GM12878 (cell line): Measurements from ENCODE around the gene MEG3. TPM values are rescaled to one million over a fixed set of nuclear protein-coding genes. Genes with fewer than 3 reads are reported as not detected.

Experiments used
- ATAC-seq: fragments of 200-7000 bp; cut with Tn5 transposase; 3 replicates; pipeline ENCODE4 v1.9.1; 2020; ENCODE audit warnings: mild to moderate bottlenecking, moderate library complexity
- BruUV-seq: library from RNA; stranded (reverse); fragments of 400-500 nt; replicated peaks from 2 replicates; lab custom pipeline; 2021; lab: Mats Ljungman, UMichigan
- CTCF ChIA-PET: fragments of 300-600 bp; sonication (Branson Sonifier 250); formaldehyde crosslinking; extraction: SDS; loops from one replicate; lab custom pipeline; 2021; ENCODE audit warnings: inconsistent platforms; lab: Yijun Ruan, JAX
- POLR2A ChIA-PET: fragments of 350-600 bp; formaldehyde crosslinking; extraction: SDS; loops from one replicate; lab custom pipeline; 2021; ENCODE audit warnings: inconsistent platforms; lab: Charles Lee
- RAD21 ChIA-PET: fragments of 300-600 bp; sonication (Branson Sonifier 250); formaldehyde crosslinking; loops from one replicate; lab custom pipeline; 2023; ENCODE audit warnings: antibody characterized with exemption; ENCODE audit not compliant: unreplicated experiment; lab: Charles Lee
- SMC1A ChIA-PET: fragments of 300-600 bp; sonication (Branson Sonifier 250); formaldehyde crosslinking; loops from one replicate; lab custom pipeline; 2023; ENCODE audit not compliant: unreplicated experiment, uncharacterized antibody; lab: Charles Lee
- DNase-seq: peaks from one replicate; pipeline ENCODE4 v3.0.0-alpha.2; 2011; ENCODE audit warnings: low read depth, low spot score
- FAIRE-seq: peaks from 3 replicates; lab custom pipeline; 2011; peaks lifted over from hg19 to GRCh38; lab: Jason Lieb, UNC
- H2AFZ ChIP-seq: 2 replicates; pipeline ENCODE4 v1.6.0; 2011; ENCODE audit warnings: low read depth, low read length, control low read depth; ENCODE audit not compliant: control insufficient read depth
- H3K27ac ChIP-seq: 2 replicates; pipeline ENCODE4 v1.5.1; 2011; ENCODE audit warnings: control low read depth; ENCODE audit not compliant: control insufficient read depth, insufficient read depth
- H3K27me3 ChIP-seq, 2 experiments: replicated peaks in 1 of 2; 2 replicates each; pipeline versions ENCODE4 v1.6.0 to v1.6.1; 2011; ENCODE audit warnings: low read length in 1 of 2; ENCODE audit not compliant: control insufficient read depth in 2 of 2, insufficient read depth in 2 of 2
- H3K36me3 ChIP-seq, 2 experiments: 2 replicates each; pipeline ENCODE4 v1.5.1; 2011; ENCODE audit warnings: low read length in 1 of 2; ENCODE audit not compliant: control insufficient read depth in 2 of 2, insufficient read depth in 2 of 2
- H3K4me1 ChIP-seq: 2 replicates; pipeline ENCODE4 v1.6.1; 2011; ENCODE audit warnings: mild to moderate bottlenecking, low read length, moderate library complexity, mixed read lengths; ENCODE audit not compliant: control insufficient read depth, insufficient read depth
- H3K4me2 ChIP-seq: 2 replicates; pipeline ENCODE4 v1.6.0; 2011; ENCODE audit warnings: control low read depth; ENCODE audit not compliant: control insufficient read depth, insufficient read depth
- H3K4me3 ChIP-seq: fragments of 200-600 bp; sonication (generic); 2 replicates; pipeline ENCODE4 v1.5.1; 2016
- H3K79me2 ChIP-seq: 2 replicates; pipeline ENCODE4 v1.6.0; 2011; ENCODE audit warnings: low read length; ENCODE audit not compliant: control insufficient read depth, insufficient read depth
- H3K9ac ChIP-seq: 2 replicates; pipeline ENCODE4 v1.8.0; 2011; ENCODE audit warnings: low read length, control low read depth, mixed read lengths; ENCODE audit not compliant: control insufficient read depth, insufficient read depth
- H3K9me3 ChIP-seq: replicated peaks from 3 replicates; pipeline ENCODE4 v1.5.1; 2011; ENCODE audit warnings: mild to moderate bottlenecking, low read length; ENCODE audit not compliant: control insufficient read depth, insufficient read depth
- H4K20me1 ChIP-seq: 2 replicates; pipeline ENCODE4 v1.6.0; 2011; ENCODE audit not compliant: control insufficient read depth, insufficient read depth
- BACH1 ChIP-seq: fragments of 450-650 bp; IDR thresholded peaks from 2 replicates; pipeline ENCODE4 v1.6.1; 2017; ENCODE audit warnings: mild to moderate bottlenecking, borderline replicate concordance
- BHLHE40 ChIP-seq, 2 experiments: fragments of 450-650 bp in 1 of 2; IDR thresholded peaks; 2 replicates each; pipeline ENCODE4 v1.6.1; 2011 to 2017; ENCODE audit warnings: low read depth in 2 of 2, borderline replicate concordance in 1 of 2, improper control_type of control experiment in 1 of 2, low read length in 1 of 2, mild to moderate bottlenecking in 1 of 2
- BRCA1 ChIP-seq: IDR thresholded peaks from 2 replicates; pipeline ENCODE4 v1.6.1; 2011; ENCODE audit warnings: low read depth, low read length, improper control_type of control experiment
- CEBPB ChIP-seq, 2 experiments: fragments of 150-350 bp in 1 of 2; IDR thresholded peaks; 2 replicates each; pipeline ENCODE4 v1.6.1; 2012 to 2014; ENCODE audit warnings: low read depth in 2 of 2, low read length in 2 of 2, borderline replicate concordance in 1 of 2, inconsistent platforms in 1 of 2
- CEBPZ ChIP-seq: fragments of 150-350 bp; IDR thresholded peaks from 2 replicates; pipeline ENCODE4 v1.6.1; 2016; ENCODE audit warnings: low read depth, low read length
- EGR1 ChIP-seq, 2 experiments: IDR thresholded peaks; 1 replicate in 1 of 2; 2 replicates in 1 of 2; pipeline ENCODE4 v1.6.1; 2011 to 2012; ENCODE audit warnings: low read depth in 2 of 2, low read length in 2 of 2, borderline replicate concordance in 1 of 2, mild to moderate bottlenecking in 1 of 2, moderate library complexity in 1 of 2
- EZH2 ChIP-seq: IDR thresholded peaks from 2 replicates; pipeline ENCODE4 v1.6.1; 2012; ENCODE audit warnings: low read depth, mild to moderate bottlenecking, control low read depth, inconsistent platforms, low read length, borderline replicate concordance; ENCODE audit not compliant: control insufficient read depth
- IKZF2 ChIP-seq, 2 experiments: fragments of 450-650 bp; IDR thresholded peaks; 2 replicates each; pipeline ENCODE4 v1.6.1; 2017; ENCODE audit warnings: mild to moderate bottlenecking in 2 of 2, moderate library complexity in 2 of 2
- IRF4 ChIP-seq: IDR thresholded peaks from 2 replicates; pipeline ENCODE4 v1.6.1; 2011; ENCODE audit warnings: low read depth, low read length
- JUND ChIP-seq: IDR thresholded peaks from 2 replicates; pipeline ENCODE4 v1.6.1; 2012; ENCODE audit warnings: low read depth, mild to moderate bottlenecking, low read length, improper control_type of control experiment, moderate library complexity
- MTA2 ChIP-seq: fragments of 450-650 bp; IDR thresholded peaks from 2 replicates; pipeline ENCODE4 v1.6.1; 2016; ENCODE audit warnings: low read depth, mild to moderate bottlenecking, moderate library complexity
- PAX8 ChIP-seq: fragments of 450-650 bp; IDR thresholded peaks from 2 replicates; pipeline ENCODE4 v1.6.1; 2017; ENCODE audit warnings: mild to moderate bottlenecking, moderate library complexity
- RBBP5 ChIP-seq: fragments of 200-600 bp; sonication (generic); conservative IDR thresholded peaks from 2 replicates; pipeline ENCODE4 v1.6.1; 2016
- SUPT20H ChIP-seq: IDR thresholded peaks from 2 replicates; pipeline ENCODE4 v1.6.1; 2011; ENCODE audit warnings: low read depth, mild to moderate bottlenecking, low read length, moderate library complexity, borderline replicate concordance; ENCODE audit not compliant: control insufficient read depth
- TCF7 ChIP-seq: IDR thresholded peaks from 2 replicates; pipeline ENCODE4 v1.6.1; 2014; ENCODE audit warnings: antibody characterized with exemption, borderline replicate concordance
- ZNF207 ChIP-seq: fragments of 450-650 bp; IDR thresholded peaks from 2 replicates; pipeline ENCODE4 v1.6.1; 2014; ENCODE audit warnings: antibody characterized with exemption, mild to moderate bottlenecking, borderline replicate concordance
- ZNF24 ChIP-seq: fragments of 450-650 bp; IDR thresholded peaks from 2 replicates; pipeline ENCODE4 v1.6.1; 2017; ENCODE audit warnings: antibody characterized with exemption, mild to moderate bottlenecking
- WGBS: methylation state at CpG from one replicate; pipeline ENCODE4 v1.1.6; 2016; ENCODE audit warnings: low lambda C conversion rate; ENCODE audit not compliant: insufficient replicate concordance, insufficient coverage; ENCODE audit errors: missing lambda C conversion rate; 5-methylcytosine and 5-hydroxymethylcytosine counted together
- in situ Hi-C: fragments of 300-500 bp; cut with MboI; formaldehyde crosslinking; loops from 9 replicates; pipeline ENCODE4 v1.14.3; 2018; ENCODE audit warnings: mixed read lengths
- intact Hi-C: fragments of 100-400 bp; cut with micrococcal nuclease; formaldehyde crosslinking; loops from one replicate; pipeline ENCODE4 v1.14.2; 2022; ENCODE audit not compliant: unreplicated experiment
- polyA plus RNA-seq, 11 experiments: library from polyadenylated mRNA; depleted of rRNA in 4 of 11; unstranded in 6 of 11; stranded (reverse) in 5 of 11; fragments of >200 nt; fragmentation: Nextera tagmentation in 4 of 11; fragmentation: Illumina TruSeq in 1 of 11; extraction: Ambion mirVana in 4 of 11; extraction: Trizol in 1 of 11; gene quantifications; 1 replicate in 1 of 11; 2 replicates in 10 of 11; pipeline versions ENCODE4 v1.2.1 to v1.2.3, GENCODE V29; 2011 to 2016; ENCODE audit warnings: inconsistent platforms in 2 of 11, missing spikeins in 2 of 11, low read depth in 1 of 11
- total RNA-seq, 4 experiments: library from RNA; depleted of rRNA in 3 of 4; stranded (reverse); fragments of >200 nt in 3 of 4; fragmentation: Illumina TruSeq in 1 of 4; extraction: Trizol in 1 of 4; gene quantifications; 2 replicates each; pipeline versions ENCODE4 v1.2.1 to v1.2.3, GENCODE V29; 2013 to 2021

MEG3 gene
- total and polyA plus RNA-seq, 10 of the 15 experiments (the other 5 are each of a cell fraction or from before 2014, with no cell fraction given) = 0.03 to 2.9 (median 0.95) TPM; not detected in 7

- TF ChIP-seq CEBPZ (no peak), PAX8 (no peak), SUPT20H (no peak), TCF7 (no peak)
These were observed 40.6 kb upstream of the MEG3 start (continued) for GRCh38 chr14:100785338-100785615.

GRCh38 chr14:100785626-100786025, 40.3 kb upstream of the MEG3 start:
- H3K79me2 ChIP-seq = no peaks in the 10 kb centered on the region
- H3K9ac ChIP-seq = no peak overlapping the region
- BruUV-seq = no TSS peak
- no peak overlapping the region for H2AFZ ChIP-seq
- CTCF ChIA-PET = no interaction called here
- no peaks in the 10 kb centered on the region for H3K36me3 ChIP-seq
- H3K9me3 ChIP-seq = no peaks in the 10 kb centered on the region
- in situ Hi-C loops (no loop called here), intact Hi-C loops (no loop called here)
- POLR2A ChIA-PET = no interaction called here
- ATAC-seq = no peak
- no peak overlapping the region for H3K4me2 ChIP-seq
- RAD21 ChIA-PET = no interaction called here
- SMC1A ChIA-PET = no interaction called here
- H4K20me1 ChIP-seq = no peaks in the 10 kb centered on the region
- DNase-seq = no peak
- H3K4me1 ChIP-seq = no peaks in the 10 kb centered on the region
- WGBS = 40% methylated on average over 7 of the region's 7 CpGs
- H3K27me3 ChIP-seq = peaks cover 0 to 2% of the 10 kb centered on the region in 2 experiments; a peak in 2 of 4 replicates
- no peak for FAIRE-seq
- no peak overlapping the region for H3K27ac ChIP-seq
- H3K4me3 ChIP-seq = no peak overlapping the region
- no peak for TF ChIP-seq BRCA1
- no peak for TF ChIP-seq CEBPZ
- no peak for TF ChIP-seq SUPT20H
- no peak for TF ChIP-seq EGR1 (IDR thresholded peaks at IDR 0.05; ENCODE audit: borderline replicate concordance in 1 of 2, low read depth in 2 of 2, low read length in 2 of 2)
- no peak for TF ChIP-seq IRF4
- TF ChIP-seq EZH2 = no peak
- no peak for TF ChIP-seq BACH1
- TF ChIP-seq MTA2 = no peak
- TF ChIP-seq TCF7 = no peak
- TF ChIP-seq RBBP5 = no peak
- no peak for TF ChIP-seq ZNF207
- no peak for TF ChIP-seq IKZF2 (IDR thresholded peaks at IDR 0.05)
- TF ChIP-seq CEBPB (IDR thresholded peaks at IDR 0.05; ENCODE audit: borderline replicate concordance in 1 of 2, low read depth in 2 of 2, low read length in 2 of 2) = no peak
- TF ChIP-seq ZNF24 = no peak
- TF ChIP-seq BHLHE40 (IDR thresholded peaks at IDR 0.05; ENCODE audit: borderline replicate concordance in 1 of 2, low read depth in 2 of 2, low read length in 1 of 2) = no peak
- no peak for TF ChIP-seq JUND
